Spleen (tissue), 7 donors: Measurements from ENCODE around the gene TMEM269.

Experiments
- CTCF ChIP-seq, 11 experiments: fragments of 200-600 bp in 7 of 11; fragments of 450-650 bp in 4 of 11; sonication (generic) in 4 of 11; IDR thresholded peaks in 8 of 11; conservative IDR thresholded peaks in 3 of 11; 1 replicate in 7 of 11; 2 replicates in 4 of 11; pipeline versions ENCODE4 v1.4.0 to v1.8.0; 2016 to 2021; ENCODE audit warnings: antibody characterized with exemption in 11 of 11, inconsistent platforms in 4 of 11, mild to moderate bottlenecking in 1 of 11
- POLR2AphosphoS5 ChIP-seq, 3 donors: sonication (generic); formaldehyde crosslinking; IDR thresholded peaks; one replicate each; pipeline ENCODE4 v1.5.1; 2017; ENCODE audit warnings: antibody characterized with exemption in 3 of 3
- donor health status: DM: no; HTN: no; CAD: no; lungs with moderate emphysema.
- donor health status: DM: no; HTN: no; CAD: no.
- donor health status: DM: no; HTN: no; CAD: no.

DNA sequence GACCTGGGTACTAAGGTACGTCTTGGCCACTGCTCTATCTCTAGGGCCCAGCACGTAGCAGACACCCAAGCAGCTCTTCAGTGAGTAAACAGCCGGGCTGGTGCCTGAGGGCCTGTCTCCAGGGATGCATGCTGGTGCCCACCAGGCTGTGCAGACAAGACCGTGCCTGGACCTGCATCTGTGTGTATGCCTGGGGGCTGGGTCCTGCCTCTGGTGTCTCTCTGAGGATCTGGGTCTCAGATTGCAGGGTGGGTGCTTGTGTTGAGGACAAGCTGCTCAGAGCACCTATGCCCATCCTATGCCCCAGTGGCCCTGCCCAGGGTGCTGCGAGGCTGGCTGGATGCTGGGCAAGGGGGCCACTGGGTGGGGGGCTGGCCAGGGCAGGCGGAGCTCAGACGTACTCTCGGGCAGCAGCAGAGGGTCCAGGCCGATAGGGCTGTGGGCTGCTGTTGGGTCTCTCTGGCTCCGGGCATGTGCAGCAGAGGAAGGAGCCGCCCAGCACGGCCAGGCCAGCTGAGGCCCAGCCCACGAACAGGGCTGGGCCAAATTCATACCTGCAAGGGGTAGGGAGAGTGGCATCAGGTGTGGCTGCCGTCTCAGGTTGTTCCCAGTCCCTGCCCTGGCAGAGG lies 49.2 kb upstream of the TMEM269 start:
- TF ChIP-seq CTCF (IDR thresholded peaks at IDR 0.05 in 8 of 11, conservative IDR thresholded peaks at IDR 0.05 in 3 of 11) (no peak), POLR2AphosphoS5 (IDR thresholded peaks at IDR 0.05) (no peak)
